ENCODE measurements around the gene MLPH.

GRCh38 chr2:237538001-237538720 lies 51.1 kb downstream of the MLPH start:
- TF ChIP-seq CHD2 (IDR thresholded peaks at IDR 0.05; ENCODE audit: low read depth, low read length) (no peak), IRF9 (tag; IDR thresholded peaks at IDR 0.05) (no peak), ELF2 (CRISPR knock-in tag; IDR thresholded peaks at IDR 0.05) (no peak), POLR2A (conservative IDR thresholded peaks at IDR 0.05) (no peak), CTCF (IDR thresholded peaks at IDR 0.05 in 2 of 3, conservative IDR thresholded peaks at IDR 0.05 in 1 of 3; ENCODE audit: insufficient read depth in 2 of 3, low read depth in 1 of 3, low read length in 3 of 3) (no peak), RNF2 (IDR thresholded peaks at IDR 0.05) (no peak), ATF3 (IDR thresholded peaks at IDR 0.05) (no peak), ATF3 (CRISPR knock-in tag; conservative IDR thresholded peaks at IDR 0.05) (no peak), PURB (CRISPR knock-in tag; IDR thresholded peaks at IDR 0.05; ENCODE audit: low read depth) (no peak), EP300 (IDR thresholded peaks at IDR 0.05; ENCODE audit: low read length) (no peak), GMEB1 (CRISPR knock-in tag; IDR thresholded peaks at IDR 0.05) (no peak), PRPF4 (IDR thresholded peaks at IDR 0.05; ENCODE audit: insufficient read depth, low read depth, low read length, poor library complexity, severe bottlenecking) (no peak), CBFA2T2 (conservative IDR thresholded peaks at IDR 0.05) (no peak), FOXM1 (IDR thresholded peaks at IDR 0.05; ENCODE audit: low read depth) (no peak), FOXM1 (CRISPR knock-in tag; IDR thresholded peaks at IDR 0.05; ENCODE audit: low read depth) (no peak)

Data from K562 (cell line).